Measurements from ENCODE around the gene CACNA1B.
"Not testable (repeated sequence)": the region's sequence is repeated elsewhere in the genome, so short reads cannot be mapped to it uniquely, and the experiment has no call there.

Gene CACNA1B

GRCh38 chr9:138134581-138134980 is 257.0 kb downstream of the CACNA1B start:
- not testable (repeated sequence) for H3K36me3 Mint-ChIP-seq (ENCODE audit: low read depth); H3K9me3 Mint-ChIP-seq; H3K4me1 Mint-ChIP-seq (ENCODE audit: low read depth); H3K27ac Mint-ChIP-seq; H3K4me3 Mint-ChIP-seq; H3K27me3 Mint-ChIP-seq (ENCODE audit: low read depth)

- H3K27me3 Mint-ChIP-seq (ENCODE audit: low read depth); H3K9me3 Mint-ChIP-seq: not testable (repeated sequence)
Observed at GRCh38 chr9:138139096-138139495, 261.5 kb downstream of the CACNA1B start.

DNA sequence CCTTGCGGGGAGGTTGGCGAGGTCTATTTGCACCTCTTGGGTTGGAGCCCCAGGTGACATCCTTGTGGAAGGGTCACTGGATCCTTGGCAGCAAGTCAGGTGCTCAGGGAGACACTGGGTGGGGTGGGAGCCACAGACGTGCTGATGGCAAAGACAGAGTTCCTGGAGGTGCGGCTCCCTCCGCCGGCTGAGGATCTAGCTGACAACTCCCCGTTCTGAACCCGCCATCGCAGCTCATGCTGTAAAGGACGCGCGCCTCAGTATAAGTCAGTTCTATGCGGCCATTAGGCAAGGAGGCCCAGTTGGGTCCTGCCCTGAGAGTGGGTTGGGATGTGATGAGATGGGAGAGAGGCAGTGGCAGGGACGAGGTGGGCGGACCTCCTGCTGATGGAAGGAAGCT is 263.4 kb downstream of the CACNA1B start:
- not testable (repeated sequence) for H3K36me3 Mint-ChIP-seq (ENCODE audit: low read depth); H3K27me3 Mint-ChIP-seq (ENCODE audit: low read depth); H3K4me3 Mint-ChIP-seq; H3K27ac Mint-ChIP-seq; H3K4me1 Mint-ChIP-seq (ENCODE audit: low read depth); H3K9me3 Mint-ChIP-seq

More at GRCh38 chr9:138139096-138139495, 261.5 kb downstream of the CACNA1B start:
- not testable (repeated sequence) for H3K4me1 Mint-ChIP-seq (ENCODE audit: low read depth); H3K4me3 Mint-ChIP-seq; H3K36me3 Mint-ChIP-seq (ENCODE audit: low read depth); H3K27ac Mint-ChIP-seq

DNA sequence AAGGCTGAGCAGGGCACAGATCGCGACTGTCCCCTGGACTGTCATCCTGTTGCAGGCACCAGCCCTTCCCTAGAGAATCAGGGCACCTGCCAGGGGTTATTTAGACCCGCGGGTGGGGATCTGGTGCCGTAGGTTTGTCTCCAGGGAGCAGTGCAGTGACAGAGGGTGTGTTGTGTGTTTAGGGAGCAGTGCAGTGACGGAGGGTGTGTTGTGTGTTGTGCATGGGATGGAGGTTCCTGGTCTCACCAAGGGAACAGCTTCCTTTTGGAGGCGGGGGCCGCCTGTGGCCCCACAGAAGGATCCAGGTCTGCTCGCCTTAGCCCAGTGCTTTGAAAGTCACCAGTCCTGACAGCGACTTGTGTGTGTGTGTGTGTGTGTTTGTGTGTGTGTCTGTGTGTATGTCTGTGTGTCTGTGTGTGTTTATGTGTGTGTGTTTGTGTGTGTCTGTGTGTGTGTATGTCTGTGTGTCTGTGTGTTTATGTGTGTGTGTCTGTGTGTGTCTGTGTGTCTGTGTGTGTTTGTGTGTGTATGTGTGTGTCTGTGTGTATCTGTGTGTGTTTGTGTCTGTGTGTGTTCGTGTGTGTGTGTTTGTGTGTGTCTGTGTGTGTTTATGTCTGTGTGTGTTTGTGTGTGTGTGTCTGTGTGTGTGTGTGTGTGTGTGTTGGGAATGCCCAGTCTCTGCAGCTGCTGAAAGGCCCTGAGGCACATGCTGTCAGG is 265.1 kb downstream of the CACNA1B start:
- H3K4me1 Mint-ChIP-seq (ENCODE audit: low read depth); H3K36me3 Mint-ChIP-seq (ENCODE audit: low read depth); H3K27ac Mint-ChIP-seq; H3K9me3 Mint-ChIP-seq; H3K27me3 Mint-ChIP-seq (ENCODE audit: low read depth); H3K4me3 Mint-ChIP-seq: not testable (repeated sequence)

GRCh38 chr9:138143491-138143890 is 265.9 kb downstream of the CACNA1B start:
- not testable (repeated sequence) for H3K4me3 Mint-ChIP-seq; H3K4me1 Mint-ChIP-seq (ENCODE audit: low read depth); H3K27ac Mint-ChIP-seq; H3K9me3 Mint-ChIP-seq; H3K36me3 Mint-ChIP-seq (ENCODE audit: low read depth); H3K27me3 Mint-ChIP-seq (ENCODE audit: low read depth)

DNA sequence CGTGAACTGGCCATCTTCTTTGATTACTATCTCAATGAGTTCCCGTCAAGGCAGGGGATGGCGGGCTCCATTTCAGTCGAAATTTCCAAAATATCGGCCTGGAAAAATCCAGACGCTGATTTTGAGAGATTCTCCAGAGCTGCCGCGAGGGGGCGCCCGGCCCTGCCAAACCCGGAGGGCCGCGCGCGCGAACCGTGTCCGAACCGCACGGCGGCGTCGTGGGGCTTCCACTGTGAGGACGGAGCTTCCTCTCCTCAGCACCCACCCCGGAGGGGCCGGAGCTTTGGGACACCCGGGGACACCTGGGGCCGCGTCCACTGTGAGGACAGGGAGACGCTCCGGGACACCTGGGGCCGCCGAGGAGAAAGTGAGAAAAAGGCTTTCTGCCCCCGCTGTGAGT is 270.0 kb downstream of the CACNA1B start:
- not testable (repeated sequence) for H3K4me3 Mint-ChIP-seq; H3K4me1 Mint-ChIP-seq (ENCODE audit: low read depth); H3K27ac Mint-ChIP-seq; H3K27me3 Mint-ChIP-seq (ENCODE audit: low read depth); H3K9me3 Mint-ChIP-seq; H3K36me3 Mint-ChIP-seq (ENCODE audit: low read depth)

GRCh38 chr9:138149672-138150656 is 272.4 kb downstream of the CACNA1B start:
- H3K4me1 Mint-ChIP-seq (ENCODE audit: low read depth); H3K27me3 Mint-ChIP-seq (ENCODE audit: low read depth); H3K36me3 Mint-ChIP-seq (ENCODE audit: low read depth); H3K4me3 Mint-ChIP-seq; H3K27ac Mint-ChIP-seq; H3K9me3 Mint-ChIP-seq: not testable (repeated sequence)

GRCh38 chr9:138155788-138156187 is 278.2 kb downstream of the CACNA1B start:
- not testable (repeated sequence) for H3K27ac Mint-ChIP-seq; H3K4me3 Mint-ChIP-seq; H3K4me1 Mint-ChIP-seq (ENCODE audit: low read depth); H3K9me3 Mint-ChIP-seq; H3K36me3 Mint-ChIP-seq (ENCODE audit: low read depth)
- H3K27me3 Mint-ChIP-seq (ENCODE audit: low read depth): peaks cover 13% of the 10 kb centered on the region

- not testable (repeated sequence) for H3K4me3 Mint-ChIP-seq; H3K4me1 Mint-ChIP-seq (ENCODE audit: low read depth); H3K27ac Mint-ChIP-seq; H3K27me3 Mint-ChIP-seq (ENCODE audit: low read depth); H3K9me3 Mint-ChIP-seq; H3K36me3 Mint-ChIP-seq (ENCODE audit: low read depth)
Observed at GRCh38 chr9:138166793-138167192, 289.2 kb downstream of the CACNA1B start.
